EH (cell line): ENCODE data around the gene GPATCH1.

Experiments
- DNase-seq: peaks from one replicate; pipeline ENCODE4 v3.0.0-alpha.2; 2015; ENCODE audit warnings: low read depth

GPATCH1 gene

GRCh38 chr19:33063356-33063752 is 17.6 kb upstream of the GPATCH1 start:
- peak; percentile 58 for DNase-seq

GRCh38 chr19:33063753-33064457 is 17.1 kb upstream of the GPATCH1 start:
- DNase-seq = peak; percentile 31

- no peak for DNase-seq
Observed at GRCh38 chr19:33064458-33064791, 16.6 kb upstream of the GPATCH1 start.

- peak; percentile 82 for DNase-seq
Observed at GRCh38 chr19:33064792-33065550, 16.0 kb upstream of the GPATCH1 start, which contains the start of gene RHPN2. TSS of gene RHPN2 (minus strand) at chr19:33064888. CDS start at chr19:33064852, 36 bp downstream.

- no peak for DNase-seq
Observed at GRCh38 chr19:33066543-33066942, 14.4 kb upstream of the GPATCH1 start.

- DNase-seq = no peak
Observed at GRCh38 chr19:33067121-33067520, 13.9 kb upstream of the GPATCH1 start.

GRCh38 chr19:33071887-33072286 is 9.1 kb upstream of the GPATCH1 start:
- DNase-seq = peak; percentile 16

GRCh38 chr19:33075519-33075918 is 5.5 kb upstream of the GPATCH1 start:
- no peak for DNase-seq

- DNase-seq = no peak
Observed at GRCh38 chr19:33085570-33086128, 4.7 kb downstream of the GPATCH1 start.

- DNase-seq = no peak
Observed at GRCh38 chr19:33086955-33087354, 6.0 kb downstream of the GPATCH1 start.

GRCh38 chr19:33089010-33089409 is 8.0 kb downstream of the GPATCH1 start:
- no peak for DNase-seq

- DNase-seq = no peak
Observed at GRCh38 chr19:33090179-33090578, 9.2 kb downstream of the GPATCH1 start.

- no peak for DNase-seq
Observed at GRCh38 chr19:33093420-33094210, 12.6 kb downstream of the GPATCH1 start.

GRCh38 chr19:33094436-33095067 is 13.6 kb downstream of the GPATCH1 start:
- DNase-seq = no peak

- DNase-seq = no peak
Observed at GRCh38 chr19:33096005-33096404, 15.0 kb downstream of the GPATCH1 start.

GRCh38 chr19:33098055-33098534 is 17.1 kb downstream of the GPATCH1 start:
- DNase-seq = no peak

- no peak for DNase-seq
Observed at GRCh38 chr19:33100894-33101644, 20.1 kb downstream of the GPATCH1 start.

- DNase-seq = no peak
Observed at GRCh38 chr19:33102893-33103292, 21.9 kb downstream of the GPATCH1 start.

GRCh38 chr19:33108161-33108560 is 27.2 kb downstream of the GPATCH1 start:
- no peak for DNase-seq

GRCh38 chr19:33110137-33110910 is 29.3 kb downstream of the GPATCH1 start:
- DNase-seq = peak; percentile 50
